RKO (cell line): ENCODE measurements around the gene TP63.
"Not testable (repeated sequence)": the region's sequence is repeated elsewhere in the genome, so short reads cannot be mapped to it uniquely, and the experiment has no call there.

Experiments used
- DNase-seq: peaks from one replicate; pipeline ENCODE4 v3.0.0-alpha.2; 2016; ENCODE audit warnings: low spot score

Gene TP63

DNA sequence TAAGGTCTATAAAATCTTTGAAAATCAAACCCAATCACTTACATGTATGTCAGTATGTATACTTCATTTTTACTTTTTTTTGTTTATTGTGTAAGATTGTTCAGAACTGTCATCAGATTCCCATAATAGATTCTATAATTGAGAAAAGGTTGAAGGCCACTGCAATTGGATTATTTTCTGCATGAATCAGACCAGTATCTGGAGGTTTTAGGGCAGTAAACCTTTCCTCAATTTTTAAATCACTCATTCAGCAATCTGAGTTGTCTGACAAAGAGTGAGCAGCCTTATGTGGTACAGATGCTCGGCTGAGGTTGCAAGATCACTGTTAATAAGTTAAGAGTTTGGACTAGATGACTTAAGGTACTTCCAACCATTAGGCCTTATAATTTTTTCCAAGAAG, 96.0 kb downstream of the TP63 start:
- no peak for DNase-seq

DNA sequence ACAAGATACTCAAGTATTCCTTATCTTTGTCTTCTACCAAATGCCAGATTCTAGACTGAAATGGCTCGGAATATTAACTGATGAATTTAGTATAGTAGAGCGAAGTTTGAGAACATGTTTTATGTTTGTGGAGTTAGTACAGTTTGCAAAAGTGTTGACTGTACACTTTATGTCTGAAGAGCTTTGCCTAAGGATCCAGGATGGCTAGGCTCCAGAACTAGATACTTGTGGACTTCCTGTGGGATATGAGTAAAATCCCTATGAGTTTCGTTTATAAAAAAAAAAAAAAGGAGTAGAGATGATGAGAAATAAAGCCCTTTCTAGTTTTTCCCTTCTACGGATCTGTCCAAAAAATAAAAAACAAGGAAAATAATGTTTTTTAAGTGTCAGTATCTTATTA, 96.7 kb downstream of the TP63 start:
- no peak for DNase-seq

DNA sequence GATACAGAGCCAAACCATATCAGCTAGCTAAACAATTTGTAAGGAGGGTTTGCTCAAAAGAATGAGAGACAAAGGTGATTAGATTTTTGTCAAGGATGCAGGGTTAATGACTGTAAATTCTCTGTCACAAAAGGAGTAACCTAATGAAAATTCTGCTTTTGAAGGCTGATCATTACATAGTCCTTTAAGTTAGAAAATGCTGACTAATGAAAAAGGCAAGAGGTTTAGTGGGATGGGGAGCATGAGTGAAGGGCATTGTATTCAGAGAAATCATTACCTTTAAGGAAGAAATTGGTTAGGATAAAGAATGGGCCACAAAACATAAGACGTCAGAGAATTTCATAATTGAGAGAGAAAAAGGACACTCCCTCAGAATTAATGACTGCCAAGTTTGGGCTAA, 97.7 kb downstream of the TP63 start:
- DNase-seq, result no peak

DNA sequence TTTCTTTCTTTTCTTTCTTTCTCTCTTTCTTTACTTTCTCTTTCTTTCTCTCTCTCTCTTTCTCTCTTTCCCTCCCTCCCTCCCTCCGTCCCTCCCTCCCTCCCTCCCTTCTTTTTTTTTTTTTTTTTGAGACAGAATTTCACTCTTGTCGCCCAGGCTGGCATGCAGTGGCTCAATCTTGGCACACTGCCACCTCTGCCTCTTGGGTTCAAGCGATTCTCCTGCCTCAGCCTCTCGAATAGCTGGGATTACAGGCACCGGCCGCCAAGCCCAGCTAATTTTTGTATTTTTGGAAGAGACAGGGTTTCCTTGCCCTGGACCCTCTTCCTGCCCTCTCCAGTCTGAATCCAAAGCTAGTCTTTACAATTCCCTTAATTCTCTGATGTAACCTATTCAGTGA, 102.9 kb downstream of the TP63 start:
- DNase-seq, result no peak

DNA sequence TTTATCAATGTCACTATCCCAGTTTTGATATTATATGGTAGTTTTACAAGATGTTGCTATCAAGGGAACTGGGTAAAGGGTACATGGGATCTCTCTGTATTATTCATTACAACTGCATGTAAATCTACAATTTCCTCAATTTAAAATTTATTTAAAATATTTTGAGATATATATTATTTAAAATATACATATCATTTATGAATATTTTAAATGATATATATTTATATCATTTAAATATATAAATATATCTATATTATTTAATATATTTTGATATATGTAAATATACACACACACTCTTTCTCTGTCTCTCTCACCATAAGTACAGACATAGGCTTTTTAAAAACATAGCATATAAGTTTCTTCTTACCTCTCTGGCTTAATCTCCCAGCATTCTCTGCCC, 104.7 kb downstream of the TP63 start:
- no peak for DNase-seq

DNA sequence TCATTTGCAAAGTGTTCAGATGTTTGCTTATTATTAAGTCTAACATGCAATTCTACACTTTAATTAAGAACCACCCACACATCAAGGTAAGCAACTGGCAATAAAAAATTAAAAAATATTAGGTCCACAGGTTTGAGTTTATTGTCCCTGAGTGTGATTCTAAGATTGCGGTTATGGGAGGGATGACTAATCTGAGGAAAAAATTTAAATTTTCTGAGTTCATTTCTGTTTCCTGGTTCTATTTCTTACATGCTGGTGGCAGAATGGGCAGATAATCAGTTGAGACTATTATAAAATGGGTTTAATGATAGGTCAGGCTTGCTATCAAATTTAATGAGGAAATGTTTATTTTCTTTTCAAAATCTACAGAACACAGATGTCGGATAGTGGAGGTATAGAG, 105.9 kb downstream of the TP63 start:
- no peak for DNase-seq

DNA sequence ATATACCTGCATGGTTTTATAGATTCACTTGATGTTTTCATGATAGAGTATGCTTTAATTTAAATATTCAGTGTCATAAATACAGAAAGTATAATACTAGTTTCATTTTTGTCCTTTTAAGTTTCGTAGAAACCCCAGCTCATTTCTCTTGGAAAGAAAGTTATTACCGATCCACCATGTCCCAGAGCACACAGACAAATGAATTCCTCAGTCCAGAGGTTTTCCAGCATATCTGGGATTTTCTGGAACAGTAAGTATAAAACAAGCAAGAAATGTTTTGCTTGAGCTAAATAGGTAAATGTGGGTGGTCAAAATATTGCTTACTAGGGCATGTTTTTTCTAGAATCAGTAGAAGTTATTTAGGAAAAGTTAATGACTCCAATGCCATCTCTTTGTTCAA, 106.4 kb downstream of the TP63 start:
- DNase-seq, result no peak

DNA sequence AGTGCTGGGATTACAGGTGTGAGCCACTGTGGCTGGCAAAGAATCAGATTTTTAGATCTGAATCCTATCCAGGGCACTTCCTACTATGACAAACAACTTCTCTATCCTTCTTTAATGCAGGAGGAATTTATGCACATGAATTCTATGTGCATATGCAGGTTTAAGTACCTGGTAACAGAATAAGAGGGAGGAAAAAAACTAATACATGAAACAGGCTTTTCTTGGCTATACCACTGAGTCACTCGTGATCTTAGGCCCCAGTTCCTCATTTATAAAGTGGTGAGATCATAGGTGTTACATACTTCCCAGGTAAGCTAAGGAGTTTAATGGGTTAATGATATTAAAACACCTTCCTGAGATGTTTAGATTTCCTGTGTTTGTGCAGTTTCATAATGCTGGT, 108.2 kb downstream of the TP63 start:
- DNase-seq, result no peak

DNA sequence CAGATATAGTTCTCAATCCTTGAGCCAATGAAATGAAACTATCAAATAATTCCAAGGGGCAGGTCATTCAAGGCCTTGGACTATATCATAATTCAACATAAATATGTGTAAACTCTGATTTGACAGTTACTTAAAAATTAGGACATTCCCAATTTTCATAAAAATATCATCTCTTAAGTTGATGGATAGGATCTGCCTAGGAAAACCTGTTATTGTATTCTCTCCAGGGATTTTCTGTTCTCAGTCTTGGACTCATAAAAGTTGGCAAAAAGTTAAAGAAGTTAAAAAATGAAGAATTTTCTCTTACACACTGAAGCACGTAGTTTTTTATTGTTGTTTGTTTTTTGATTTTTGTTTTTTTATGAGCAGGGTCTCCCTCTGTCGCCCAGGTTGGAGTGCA, 109.0 kb downstream of the TP63 start:
- DNase-seq, result no peak

DNA sequence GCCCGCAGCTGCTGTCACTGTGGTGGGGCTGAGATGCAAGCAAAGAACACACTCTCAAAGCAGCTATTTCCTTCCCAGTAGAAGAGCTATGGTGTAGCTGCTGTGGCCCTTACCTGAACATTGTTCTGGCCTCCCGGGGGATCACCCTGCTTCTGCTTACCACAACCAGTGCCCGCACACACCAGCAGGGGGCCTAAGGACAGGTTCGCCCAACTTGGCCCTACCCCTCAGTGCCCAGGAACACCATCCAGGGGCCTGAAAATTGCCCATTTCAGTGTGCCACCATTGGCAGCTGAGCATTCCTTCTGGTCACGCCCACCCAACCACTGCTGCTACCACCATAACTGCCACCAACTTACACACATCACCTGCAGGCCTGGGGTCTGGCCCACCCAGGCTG, 113.0 kb downstream of the TP63 start:
- DNase-seq, result no peak

DNA sequence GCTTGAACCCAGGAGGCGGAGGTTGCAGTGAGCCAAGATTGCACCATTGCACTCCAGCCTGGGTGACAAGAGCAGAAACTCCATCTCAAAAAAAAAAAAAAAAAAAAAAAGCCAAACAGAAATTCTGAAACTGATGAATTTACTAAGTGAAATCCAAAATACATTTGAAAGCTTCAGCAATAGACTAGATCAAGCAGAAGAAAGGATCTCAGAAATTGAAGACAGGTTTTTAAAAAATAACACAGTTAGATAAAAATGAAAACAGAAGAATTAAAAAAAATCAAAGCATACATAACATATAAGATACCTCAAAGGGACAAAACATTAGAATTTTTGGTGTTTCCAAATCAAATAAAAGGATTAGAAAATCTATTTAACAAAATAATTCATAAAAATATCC, 114.4 kb downstream of the TP63 start:
- no peak for DNase-seq

DNA sequence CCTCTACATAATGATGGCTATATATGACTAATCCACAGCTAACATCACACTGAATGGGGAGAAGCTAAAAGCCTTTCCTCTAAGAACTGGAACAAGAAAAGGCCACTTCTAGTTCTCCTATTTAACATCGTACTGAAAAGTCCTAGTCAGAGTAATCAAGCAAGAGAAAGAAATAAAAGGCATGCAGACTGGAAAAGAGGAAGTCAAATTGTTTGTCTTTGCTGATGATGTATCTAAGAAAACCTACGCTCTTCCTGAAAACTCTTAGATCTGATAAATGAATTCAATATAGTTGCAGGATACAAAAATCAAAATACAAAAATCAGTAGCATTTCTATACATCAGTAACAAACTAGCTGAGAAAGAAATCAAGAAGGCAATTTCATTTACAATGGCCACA, 116.9 kb downstream of the TP63 start:
- no peak for DNase-seq

DNA sequence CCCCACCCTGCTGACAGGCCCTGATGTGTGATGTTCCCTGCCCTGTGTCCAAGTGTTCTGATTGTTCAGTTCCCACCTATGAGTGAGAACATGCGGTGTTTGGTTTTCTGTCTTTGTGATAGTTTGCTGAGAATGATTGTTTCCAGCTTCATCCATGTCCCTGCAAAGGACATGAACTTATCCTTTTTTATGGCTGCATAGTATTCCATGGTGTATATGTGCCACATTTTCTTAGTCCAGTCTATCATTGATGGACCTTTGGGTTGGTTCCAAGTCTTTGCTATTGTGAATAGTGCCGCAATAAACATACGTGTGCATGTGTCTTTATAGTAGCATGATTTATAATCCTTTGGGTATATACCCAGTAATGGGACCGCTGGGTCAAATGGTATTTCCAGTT, 119.8 kb downstream of the TP63 start:
- not testable (repeated sequence) for DNase-seq

DNA sequence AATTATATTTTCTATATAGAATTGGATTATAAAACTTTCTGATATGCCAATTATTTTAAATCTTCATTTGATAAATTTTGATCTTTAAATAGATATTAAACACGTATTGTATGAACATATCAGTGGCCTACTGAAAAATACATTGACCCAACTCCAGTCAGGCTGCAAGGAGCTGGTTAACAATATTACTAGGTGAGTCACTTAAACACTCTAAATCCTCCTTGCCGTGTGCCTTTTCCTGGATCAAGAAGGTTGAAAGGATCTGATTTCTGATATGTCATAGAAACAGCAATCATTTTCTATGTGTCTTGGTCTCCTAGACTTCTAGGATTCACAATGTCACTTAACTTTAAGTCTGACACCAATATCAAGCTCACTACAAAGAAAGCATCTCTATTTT, 123.2 kb downstream of the TP63 start:
- no peak for DNase-seq

DNA sequence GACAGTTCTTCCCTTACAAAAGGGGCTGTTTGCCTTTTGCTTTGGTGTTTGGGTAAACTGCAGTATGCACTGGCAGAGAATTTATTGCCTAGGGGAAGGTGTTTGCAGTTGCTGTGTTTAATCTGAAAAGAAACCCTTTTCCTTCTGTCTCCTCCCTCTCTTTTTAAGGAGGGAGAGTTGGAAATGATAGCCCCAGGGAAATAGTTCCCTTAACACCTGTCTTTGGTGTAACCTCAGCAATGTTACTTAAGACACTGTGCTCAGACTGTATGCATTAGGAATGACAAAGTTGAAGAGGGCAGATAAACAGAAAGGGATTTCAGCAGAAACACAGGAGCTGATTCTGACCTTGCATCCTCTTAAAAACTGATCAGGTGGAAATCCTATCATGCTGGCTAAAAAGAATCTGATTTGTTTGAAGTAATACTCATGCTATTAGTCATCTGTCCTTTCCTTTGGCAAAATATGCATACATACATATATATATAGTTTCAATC, 125.4 kb downstream of the TP63 start:
- DNase-seq, result no peak

DNA sequence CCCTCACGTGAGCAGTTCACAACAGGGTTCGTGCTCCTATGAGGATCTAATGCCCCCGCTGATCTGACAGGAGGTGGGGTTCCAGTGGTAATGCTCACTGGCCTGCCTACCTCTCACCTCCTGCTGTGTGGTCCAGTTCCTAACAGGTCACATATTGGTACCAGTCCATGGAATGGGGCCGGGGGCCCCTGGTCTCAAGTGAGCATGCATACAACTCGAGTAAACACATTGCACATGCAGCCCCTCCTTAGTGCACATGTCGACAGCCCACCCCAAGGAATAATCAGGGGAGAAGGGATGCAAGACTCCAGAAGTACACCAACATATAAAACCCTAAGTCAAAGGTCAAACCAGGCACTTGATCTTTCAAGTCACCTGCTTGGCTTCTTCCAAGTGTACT, 127.0 kb downstream of the TP63 start:
- no peak for DNase-seq

DNA sequence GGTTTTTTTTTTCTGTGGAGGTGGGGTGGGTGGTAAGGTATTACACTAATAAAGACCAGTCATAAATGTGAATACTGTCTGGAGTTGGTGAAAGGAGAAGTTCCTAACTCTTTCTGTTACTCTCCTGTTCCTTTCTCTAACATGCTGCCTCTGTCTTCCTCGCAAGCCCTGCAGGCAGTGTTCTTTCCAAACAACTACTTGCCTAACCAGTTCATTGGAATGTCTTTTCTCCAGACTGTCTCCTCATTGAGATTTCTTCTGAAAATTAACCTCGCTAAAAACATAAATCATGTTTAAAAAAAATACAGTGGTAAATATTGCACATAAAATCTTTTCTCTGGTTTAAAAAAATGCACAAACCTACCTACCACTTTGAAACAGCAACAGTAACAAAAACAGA, 135.2 kb downstream of the TP63 start:
- DNase-seq, result no peak

DNA sequence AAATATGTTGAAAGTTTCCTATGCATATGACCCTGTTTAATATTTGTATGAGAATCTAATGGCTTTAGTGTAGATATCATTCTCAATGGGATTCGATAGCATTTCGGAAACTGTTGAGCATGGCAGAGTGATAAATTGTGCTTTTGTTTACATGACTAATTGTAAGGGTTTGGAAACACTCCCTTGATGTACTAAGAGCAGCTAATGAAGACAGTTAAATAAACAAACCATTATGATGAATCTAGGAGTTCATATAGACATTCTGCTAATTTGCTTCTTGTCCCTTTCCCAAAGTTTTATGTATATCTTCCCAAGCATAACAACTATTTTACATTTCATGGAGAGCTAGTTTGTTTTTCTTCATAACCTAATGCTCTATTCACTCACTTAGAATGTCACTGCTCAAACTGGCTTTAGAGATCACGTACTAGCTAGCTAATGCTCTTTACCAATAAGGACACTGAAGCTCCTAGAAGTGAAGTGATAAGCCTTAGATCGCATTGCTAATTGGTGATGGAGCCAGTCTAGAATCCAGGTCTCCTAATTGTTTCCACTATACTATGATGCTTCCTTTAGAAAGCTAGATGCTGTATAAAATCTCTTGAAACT, 140.8 kb downstream of the TP63 start:
- DNase-seq, result no peak

DNA sequence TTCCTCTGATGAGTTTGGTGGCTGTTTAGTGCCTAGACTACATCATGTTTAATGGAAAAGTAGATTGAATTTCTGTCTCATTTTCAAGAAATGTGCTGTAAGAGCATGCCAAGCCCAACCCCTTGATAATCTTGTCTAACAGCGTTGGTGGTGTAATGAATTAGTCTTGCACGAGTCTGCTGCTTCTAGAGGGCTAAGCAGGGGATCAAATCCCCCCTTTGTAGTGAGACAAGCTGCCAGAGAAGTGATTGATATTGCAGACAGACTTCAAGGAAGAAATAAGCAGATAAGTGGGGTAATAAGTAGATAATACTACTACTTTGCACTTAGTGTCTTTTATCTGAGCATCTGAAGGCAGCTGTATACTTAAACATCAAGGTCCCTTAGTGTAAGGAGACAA, 141.4 kb downstream of the TP63 start:
- no peak for DNase-seq

DNA sequence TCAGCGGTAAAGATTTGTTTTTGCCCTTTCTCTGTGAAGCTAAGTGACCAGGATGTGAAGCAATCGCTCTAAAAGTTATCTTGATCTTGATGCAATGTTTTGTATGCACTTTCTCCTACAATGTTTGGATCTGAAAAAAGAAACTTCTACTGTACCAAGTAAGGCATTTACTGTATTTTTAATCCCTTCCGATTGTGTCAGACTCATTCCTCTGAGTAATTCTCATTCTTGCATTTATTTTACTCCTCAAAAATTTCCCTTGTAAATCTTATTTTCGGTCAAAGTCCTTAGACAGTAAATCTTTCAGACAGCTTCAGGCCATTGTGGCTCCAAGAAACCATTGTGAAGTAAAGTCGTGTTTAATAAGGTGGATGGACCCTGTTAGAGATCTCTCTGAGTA, 141.9 kb downstream of the TP63 start:
- DNase-seq, result no peak

DNA sequence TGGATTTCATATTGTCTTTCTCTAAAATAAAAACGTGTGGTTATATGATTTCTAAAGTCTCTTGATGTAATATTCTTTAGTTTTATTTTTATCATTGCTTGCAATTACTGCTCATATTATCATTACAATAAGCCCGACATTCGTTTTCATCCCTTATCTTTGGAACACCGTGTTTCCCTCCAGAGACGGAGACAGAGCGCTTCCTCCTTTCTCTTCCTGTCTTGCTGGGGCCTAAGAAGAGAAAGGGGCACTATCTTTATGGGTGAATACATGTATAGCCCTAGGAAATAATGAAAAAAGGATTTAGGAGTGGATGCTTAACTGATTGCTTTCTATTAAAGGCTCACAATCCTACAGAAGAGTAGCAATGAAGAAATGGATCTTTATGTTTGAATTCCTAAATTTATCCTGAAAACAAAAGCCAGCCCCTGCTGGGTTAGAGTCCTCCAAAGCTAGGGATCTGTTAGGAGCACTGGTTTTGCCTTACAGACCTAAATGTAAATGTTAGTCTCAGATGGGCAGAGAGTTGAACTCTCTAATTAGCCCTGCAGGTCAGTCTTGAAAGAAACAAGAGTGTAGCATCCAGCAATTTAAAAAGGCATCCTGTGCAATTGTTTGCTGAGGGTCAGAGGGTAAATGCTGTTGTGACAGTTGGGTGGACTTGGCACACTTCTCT, 145.1 kb downstream of the TP63 start:
- no peak for DNase-seq

DNA sequence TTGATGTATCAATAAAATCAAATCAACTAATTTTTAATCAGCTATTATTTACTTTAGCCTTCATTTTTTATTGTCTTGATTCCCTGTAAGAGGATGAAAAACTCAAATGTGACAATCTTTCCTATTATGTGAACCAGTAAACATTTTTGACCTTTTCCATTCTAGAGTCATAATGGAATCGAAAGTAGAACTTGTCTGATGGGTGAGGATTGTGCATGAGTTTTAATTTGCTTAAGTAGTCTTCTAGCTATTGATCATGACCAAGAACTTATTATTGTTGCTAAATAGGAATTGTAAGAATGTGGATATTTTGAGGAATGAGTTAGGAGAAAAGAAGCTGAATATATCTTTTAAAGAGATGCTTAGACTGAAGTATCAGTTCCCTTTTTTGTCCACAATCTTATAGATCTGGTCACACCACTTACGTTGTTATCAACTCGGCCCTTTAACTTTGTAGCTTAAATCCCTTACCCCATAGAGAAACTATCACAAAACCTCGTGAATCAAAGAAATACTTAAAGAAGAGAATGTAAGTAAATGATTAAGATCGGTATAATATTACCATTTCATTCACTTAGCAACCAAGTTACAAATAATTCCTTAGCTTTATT, 147.3 kb downstream of the TP63 start:
- no peak for DNase-seq

DNA sequence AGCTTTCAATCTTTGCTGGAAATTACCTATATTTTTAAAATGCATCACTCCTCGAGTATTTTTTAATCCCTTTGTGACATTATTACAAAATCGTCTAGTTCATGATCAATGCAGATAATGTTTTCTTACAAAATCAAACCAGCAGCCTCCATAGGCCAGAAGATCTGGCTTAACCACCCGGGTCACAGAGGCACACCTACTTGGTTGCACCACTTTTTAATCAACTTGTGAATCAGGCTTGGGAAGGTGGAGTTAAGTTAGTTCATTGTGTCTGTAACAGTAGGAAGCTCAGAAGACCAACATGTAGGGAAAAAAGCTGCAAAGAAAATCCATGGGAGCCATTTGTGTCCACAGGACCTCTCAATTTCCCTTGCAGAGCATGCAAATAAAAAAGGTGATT, 148.0 kb downstream of the TP63 start:
- no peak for DNase-seq
